HFF-Myc (cell line): ENCODE measurements around the gene EARS2.

Experiments used
- DNase-seq: peaks from one replicate; pipeline ENCODE4 v3.0.0-alpha.2; 2011; ENCODE audit warnings: low read depth; ENCODE audit errors: extremely low read depth
- H3K4me3 ChIP-seq: replicated peaks from 2 replicates; pipeline ENCODE4 v1.5.1; 2011; ENCODE audit warnings: low read depth, mild to moderate bottlenecking, control low read depth, low read length
- CTCF ChIP-seq: IDR thresholded peaks from 2 replicates; pipeline ENCODE4 v1.5.1; 2012; ENCODE audit warnings: mild to moderate bottlenecking, low read depth, low read length, control low read depth; ENCODE audit errors: missing control alignments

EARS2 gene

GRCh38 chr16:23506606-23506994, 50.5 kb downstream of the EARS2 start:
- H3K4me3 ChIP-seq, result no peak overlapping the region; the same call in 1 of the 2 replicates
- DNase-seq, result no peak
- no peak for TF ChIP-seq CTCF

DNA sequence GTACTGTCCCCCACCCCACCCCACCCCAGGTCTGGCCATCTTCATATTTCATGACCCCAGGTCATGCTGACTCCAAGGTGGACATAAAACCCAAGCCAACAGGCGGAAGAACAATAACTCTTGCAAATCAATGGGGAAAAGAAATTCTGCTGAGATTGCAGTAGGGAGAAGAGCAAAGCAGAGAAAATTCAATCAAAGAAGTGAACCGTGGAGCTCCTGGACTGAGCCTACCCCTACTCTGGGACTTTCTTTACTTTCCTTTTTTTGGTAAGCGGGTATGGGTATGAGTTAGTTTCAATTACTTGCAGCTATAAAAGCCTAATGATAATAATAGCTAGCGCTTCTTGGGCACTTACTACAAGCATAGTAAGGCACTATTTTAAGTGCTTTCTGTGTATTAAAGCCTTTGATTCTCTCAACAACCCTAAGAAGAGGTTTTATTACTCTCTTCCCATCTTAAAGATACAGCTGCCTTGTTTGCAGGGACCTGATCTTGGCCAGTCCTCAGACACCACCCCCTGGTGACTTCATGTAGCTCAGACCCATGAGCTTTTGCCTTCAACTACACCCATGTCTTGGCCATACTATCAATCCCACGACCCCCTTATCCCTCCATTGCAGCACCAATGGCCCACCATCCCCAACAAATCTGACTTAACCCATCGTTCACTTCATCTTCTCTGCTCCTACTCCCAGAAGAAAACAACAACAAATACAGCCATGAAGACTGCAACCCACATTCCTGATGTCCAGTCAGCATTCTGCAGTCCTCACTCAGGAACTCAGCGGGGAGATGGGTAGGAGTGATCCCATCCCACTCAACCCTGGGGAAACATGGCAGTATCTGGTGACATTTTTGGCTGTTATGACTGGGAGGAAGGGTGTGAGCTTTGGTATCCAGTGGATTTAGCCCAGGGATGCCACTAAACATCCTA, 51.2 kb downstream of the EARS2 start:
- DNase-seq, result no peak
- H3K4me3 ChIP-seq, result no peak overlapping the region
- no peak for TF ChIP-seq CTCF

DNA sequence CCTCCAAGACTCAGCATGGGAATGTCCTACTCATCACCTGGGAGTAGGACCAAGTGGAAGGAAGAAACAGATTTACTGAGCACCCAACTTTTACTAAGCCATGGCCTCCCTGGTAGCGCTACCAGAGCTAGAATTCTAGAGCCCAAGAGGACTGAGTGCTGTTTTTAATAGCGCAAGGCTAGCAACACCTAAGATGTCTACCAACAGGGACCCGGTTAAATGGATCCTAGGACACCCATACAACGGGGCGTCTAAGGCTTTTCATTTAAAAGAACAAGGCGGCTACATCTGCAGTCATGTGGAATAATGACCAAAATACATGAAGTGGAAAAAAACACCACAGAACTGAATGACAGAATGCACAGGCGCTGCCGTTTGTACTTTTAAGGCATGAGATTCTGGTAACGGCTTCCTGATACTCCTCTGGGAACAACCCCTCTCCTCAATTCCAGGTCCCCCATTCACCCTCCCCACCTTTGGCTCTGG, 51.9 kb downstream of the EARS2 start:
- TF ChIP-seq CTCF, result no peak
- no peak overlapping the region for H3K4me3 ChIP-seq
- DNase-seq, result no peak

- H3K4me3 ChIP-seq, result no peak overlapping the region
- DNase-seq, result peak; percentile 71
Observed at GRCh38 chr16:23504453-23505179, 52.5 kb downstream of the EARS2 start.

DNA sequence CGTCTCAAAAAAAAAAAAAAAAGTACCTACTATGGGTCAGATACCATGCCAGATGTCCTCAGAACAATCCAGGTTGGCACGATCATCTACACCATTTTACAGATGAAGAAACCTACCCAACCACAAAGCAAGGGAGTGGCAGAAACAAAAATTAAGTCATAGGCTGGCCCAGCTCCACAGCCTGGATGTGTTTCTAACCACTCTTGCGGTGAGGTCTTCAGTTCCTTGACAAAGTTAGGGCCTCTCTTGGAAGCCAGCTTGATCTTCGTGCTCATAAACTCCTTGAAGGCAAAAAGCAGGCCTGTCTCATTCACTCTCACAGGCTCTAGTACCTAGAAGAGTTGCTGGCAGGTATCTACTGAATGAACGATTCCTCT, 53.1 kb downstream of the EARS2 start:
- no peak overlapping the region for H3K4me3 ChIP-seq
- no peak for TF ChIP-seq CTCF
- DNase-seq, result no peak

More at GRCh38 chr16:23504453-23505179, 52.5 kb downstream of the EARS2 start:
- no peak for TF ChIP-seq CTCF

GRCh38 chr16:23502466-23502865, 54.7 kb downstream of the EARS2 start:
- no peak overlapping the region for H3K4me3 ChIP-seq
- DNase-seq, result no peak
- TF ChIP-seq CTCF, result no peak
